Lower lobe of right lung (tissue), 2 donors: Measurements from ENCODE around the gene UGT2B10. TPM values are rescaled to one million over a fixed set of nuclear protein-coding genes. Genes with fewer than 3 reads are reported as not detected.

Experiments
- ATAC-seq, 2 donors: fragments of 200-7000 bp; cut with Tn5 transposase; one replicate each; pipeline ENCODE4 v1.9.1; 2020 to 2022; ENCODE audit warnings: mild to moderate bottlenecking in 2 of 2, moderate library complexity in 2 of 2
- DNase-seq: peaks from one replicate; pipeline ENCODE4 v3.0.0-alpha.2; 2020
- H3K27ac ChIP-seq: fragments of 200-600 bp; one replicate; pipeline ENCODE4 v1.8.0; 2022
- H3K27me3 ChIP-seq: fragments of 200-600 bp; one replicate; pipeline ENCODE4 v1.8.0; 2022; ENCODE audit warnings: low read depth
- H3K36me3 ChIP-seq: fragments of 200-600 bp; one replicate; pipeline ENCODE4 v1.8.0; 2022; ENCODE audit warnings: mild to moderate bottlenecking
- H3K4me1 ChIP-seq: fragments of 200-600 bp; one replicate; pipeline ENCODE4 v1.8.0; 2022
- H3K4me3 ChIP-seq: fragments of 200-600 bp; one replicate; pipeline ENCODE4 v1.8.0; 2022; ENCODE audit warnings: mild to moderate bottlenecking
- H3K9me3 ChIP-seq: fragments of 200-600 bp; one replicate; pipeline ENCODE4 v1.8.0; 2022
- CTCF ChIP-seq: fragments of 200-600 bp; IDR thresholded peaks from one replicate; pipeline ENCODE4 v1.8.0; 2022; ENCODE audit warnings: antibody characterized with exemption, mild to moderate bottlenecking
- intact Hi-C: fragments of 100-400 bp; cut with DNase I; formaldehyde crosslinking; loops from one replicate; pipeline ENCODE4 v1.11.0; 2022
- total RNA-seq: library from RNA; stranded (reverse); fragmentation: NEBNext Ultra II Directional; extraction: Animal tissue kit (Norgen Biotek cat#: 25700); gene quantifications from one replicate; pipeline ENCODE4 v1.2.1, GENCODE V29; 2021
- donor health status: DM: no; HTN: yes; CAD: no; lungs with severe emphysema.

UGT2B10 gene
- total RNA-seq, 1 donor from 2014 or later, result not detected

- no peak for DNase-seq
- no peaks in the 10 kb centered on the region for H3K27me3 ChIP-seq
- no peak for ATAC-seq
- no peak overlapping the region for H3K27ac ChIP-seq
- TF ChIP-seq CTCF, result no peak
- H3K4me3 ChIP-seq, result no peak overlapping the region
- intact Hi-C loops, result no loop called here
- H3K9me3 ChIP-seq, result no peaks in the 10 kb centered on the region
- no peaks in the 10 kb centered on the region for H3K4me1 ChIP-seq
- no peaks in the 10 kb centered on the region for H3K36me3 ChIP-seq
Measured at GRCh38 chr4:68872643-68873502, 57.1 kb downstream of the UGT2B10 start.

GRCh38 chr4:68874507-68874906 lies 58.7 kb downstream of the UGT2B10 start:
- no peak for DNase-seq
- H3K36me3 ChIP-seq, result no peaks in the 10 kb centered on the region
- no peaks in the 10 kb centered on the region for H3K4me1 ChIP-seq
- no peak overlapping the region for H3K27ac ChIP-seq
- H3K9me3 ChIP-seq, result no peaks in the 10 kb centered on the region
- TF ChIP-seq CTCF, result no peak
- H3K4me3 ChIP-seq, result no peak overlapping the region
- no peaks in the 10 kb centered on the region for H3K27me3 ChIP-seq
- ATAC-seq, result no peak
- intact Hi-C loops, result no loop called here

GRCh38 chr4:68877555-68877954 lies 61.8 kb downstream of the UGT2B10 start:
- Histone ChIP-seq H3K36me3 (no peaks in the 10 kb centered on the region), H3K27ac (no peak overlapping the region), H3K4me1 (no peaks in the 10 kb centered on the region), H3K27me3 (no peaks in the 10 kb centered on the region), H3K4me3 (no peak overlapping the region), H3K9me3 (no peaks in the 10 kb centered on the region)
- intact Hi-C loops, result no loop called here
- no peak for TF ChIP-seq CTCF
- no peak for ATAC-seq
- no peak for DNase-seq

- Histone ChIP-seq H3K36me3 (no peaks in the 10 kb centered on the region), H3K9me3 (no peaks in the 10 kb centered on the region), H3K27me3 (no peaks in the 10 kb centered on the region), H3K27ac (no peak overlapping the region), H3K4me3 (no peak overlapping the region), H3K4me1 (no peaks in the 10 kb centered on the region)
- ATAC-seq, result no peak
- no peak for DNase-seq
- no peak for TF ChIP-seq CTCF
- intact Hi-C loops, result no loop called here
Measured at GRCh38 chr4:68878048-68878447, 62.3 kb downstream of the UGT2B10 start.

Other genes with a start within 250 kb of the UGT2B10 start
- 0.18 TPM for gene UGT2B17, start 239.7 kb upstream of the UGT2B10 start, total RNA-seq
- gene UGT2B15, start 145.3 kb upstream of the UGT2B10 start, total RNA-seq, result not detected
- not detected for gene UGT2A3, start 135.8 kb downstream of the UGT2B10 start, total RNA-seq